ENCODE results near the gene TMEM131.

TMEM131 gene

GRCh38 chr2:97734061-97735051 lies 261.4 kb downstream of the TMEM131 start:
- DNase-seq, result no peak

GRCh38 chr2:97733341-97734035 lies 262.3 kb downstream of the TMEM131 start:
- no peak for DNase-seq

DNA sequence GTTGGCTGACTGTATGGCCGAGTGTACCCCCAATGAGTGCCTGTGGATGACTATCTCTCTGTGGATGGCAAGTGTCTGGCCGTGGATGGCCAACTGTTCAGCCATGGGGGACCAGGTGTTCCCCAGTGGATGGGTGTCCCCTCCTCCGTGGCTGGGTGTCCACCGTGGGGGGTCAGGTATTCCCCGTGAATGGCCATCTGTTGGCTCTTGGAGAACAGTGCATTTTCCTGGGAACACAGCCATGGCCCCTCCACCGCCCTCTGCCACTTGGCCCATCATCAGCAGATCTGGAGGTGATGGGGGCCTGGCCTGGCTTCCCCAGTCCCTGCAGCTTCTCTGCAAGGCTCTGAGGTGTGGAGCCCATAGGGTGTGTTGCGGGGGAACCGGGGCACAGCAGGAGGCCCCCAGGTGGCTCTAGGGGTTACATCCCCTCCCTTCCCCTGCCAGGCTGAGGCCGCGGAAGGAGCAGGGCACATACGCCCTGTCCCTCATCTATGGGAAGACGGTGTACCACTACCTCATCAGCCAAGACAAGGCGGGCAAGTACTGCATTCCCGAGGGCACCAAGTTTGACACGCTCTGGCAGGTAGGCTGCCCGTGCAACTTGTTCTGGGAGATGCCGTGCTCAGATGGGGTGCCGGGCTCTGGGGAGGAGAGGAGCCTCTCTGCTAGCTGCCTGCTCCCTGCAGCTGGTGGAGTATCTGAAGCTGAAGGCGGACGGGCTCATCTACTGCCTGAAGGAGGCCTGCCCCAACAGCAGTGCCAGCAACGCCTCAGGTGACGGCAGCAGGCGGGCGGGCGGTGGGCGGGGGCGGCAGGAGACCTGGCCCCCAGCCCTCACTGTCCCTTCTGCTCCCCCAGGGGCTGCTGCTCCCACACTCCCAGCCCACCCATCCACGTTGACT lies 263.1 kb downstream of the TMEM131 start:
- DNase-seq, result no peak

GRCh38 chr2:97731274-97732020 lies 264.3 kb downstream of the TMEM131 start:
- no peak for DNase-seq

DNA sequence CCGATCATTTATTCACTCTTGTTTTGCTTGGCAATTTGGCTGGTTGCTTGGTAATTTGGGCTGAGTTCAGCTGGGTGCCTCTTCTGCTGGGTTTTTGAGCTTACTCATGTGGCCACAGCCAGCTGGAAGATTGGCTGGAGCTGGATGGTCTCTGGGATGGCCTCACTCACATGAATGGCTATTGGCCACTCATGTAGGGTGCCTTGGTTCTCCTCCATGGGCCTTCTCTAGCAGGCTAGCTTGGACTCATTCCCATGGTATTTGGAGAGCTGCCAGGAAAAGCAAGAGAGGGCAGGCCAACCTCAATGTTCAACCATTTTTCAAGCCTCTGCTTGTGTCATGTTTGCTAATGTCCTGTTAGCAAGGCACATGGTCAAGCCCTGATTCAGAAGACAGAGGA lies 265.5 kb downstream of the TMEM131 start:
- no peak for DNase-seq

DNA sequence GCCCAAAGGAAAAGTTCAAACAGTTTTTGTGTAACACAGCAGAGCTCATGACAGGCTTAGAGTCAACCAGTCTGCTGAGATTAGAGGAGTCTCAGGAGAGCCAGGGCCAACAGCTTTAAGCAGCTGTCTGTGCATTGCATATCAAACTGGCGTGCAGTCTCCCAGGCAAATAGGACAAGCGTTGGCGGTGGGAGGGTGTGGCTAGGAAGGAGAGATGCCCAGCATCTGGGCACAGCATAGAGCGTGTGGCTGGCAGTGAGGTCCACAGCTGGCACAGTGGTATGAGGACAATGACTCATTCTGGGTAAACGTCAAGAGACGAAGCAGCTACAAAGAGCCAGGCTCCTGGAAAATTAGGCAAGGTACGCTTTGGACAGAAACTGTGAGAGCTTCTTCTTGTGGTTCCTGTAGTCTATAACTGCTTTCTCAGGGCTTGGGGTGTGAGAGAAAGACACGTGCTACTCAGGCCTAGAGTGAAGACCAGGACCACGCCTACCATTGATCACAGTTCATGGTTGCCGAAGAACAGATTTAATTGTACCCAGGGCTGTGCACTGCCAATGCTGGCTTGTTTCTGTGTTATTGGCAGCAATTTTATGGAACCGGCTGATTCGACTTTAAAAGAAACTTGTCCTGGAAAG lies 267.5 kb downstream of the TMEM131 start:
- DNase-seq, result peak; percentile 38

DNA sequence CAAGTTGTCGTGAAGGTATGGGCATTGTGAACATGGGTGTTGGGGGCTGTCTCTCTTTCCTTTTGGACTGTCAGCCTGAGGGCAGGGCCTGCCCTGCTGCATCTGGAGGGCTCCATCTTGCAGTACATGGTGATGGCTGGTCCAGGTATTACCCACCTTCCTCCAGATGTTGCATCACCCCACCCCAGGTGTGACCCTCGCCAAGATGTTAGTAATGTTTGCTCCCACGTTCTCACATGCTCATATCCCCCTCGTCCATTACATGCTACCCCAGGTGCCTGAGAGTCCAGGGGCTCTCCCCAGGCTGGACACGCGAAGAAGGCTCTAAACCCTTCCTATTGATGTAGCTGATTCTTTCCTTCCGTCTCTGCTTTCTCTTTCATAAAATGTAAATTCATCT lies 268.5 kb downstream of the TMEM131 start:
- no peak for DNase-seq

DNA sequence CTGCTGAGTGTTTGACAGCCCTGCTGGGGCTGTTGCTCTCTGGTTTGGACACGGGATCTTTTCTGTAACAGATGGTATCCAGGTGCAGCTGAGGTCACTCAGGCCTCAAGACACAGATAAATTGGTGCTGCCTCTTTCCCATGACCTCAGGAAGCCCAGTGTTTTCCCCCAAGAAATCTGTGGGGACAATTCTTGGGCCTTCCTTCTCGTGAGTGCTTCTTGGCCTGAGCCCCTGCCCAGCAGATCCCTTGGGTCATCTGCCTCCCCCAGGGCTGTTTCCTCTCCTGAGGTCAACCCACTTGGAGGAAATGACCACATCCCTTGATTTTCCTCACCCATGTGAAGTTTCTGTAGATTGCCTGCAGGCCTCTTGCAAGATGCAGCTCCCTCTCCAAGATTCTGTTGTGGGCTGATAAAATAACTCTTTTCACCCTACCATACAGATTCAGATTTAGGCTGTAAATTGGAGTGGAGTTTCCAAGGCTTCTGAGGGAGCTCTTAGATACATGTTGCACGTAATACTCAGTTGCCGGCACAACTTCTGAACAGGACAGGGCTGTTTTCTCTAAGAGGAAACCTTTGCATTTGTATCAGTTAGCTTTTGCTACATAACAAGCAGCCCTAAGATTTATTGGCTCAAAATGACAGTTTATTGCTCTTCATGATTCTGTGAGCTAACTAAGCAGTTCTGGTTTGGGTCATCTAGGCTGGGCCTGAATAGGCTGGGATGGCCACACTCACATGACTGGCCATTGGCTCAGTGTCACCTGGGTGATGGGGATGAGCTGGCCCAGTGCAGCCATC lies 269.3 kb downstream of the TMEM131 start:
- no peak for DNase-seq

DNA sequence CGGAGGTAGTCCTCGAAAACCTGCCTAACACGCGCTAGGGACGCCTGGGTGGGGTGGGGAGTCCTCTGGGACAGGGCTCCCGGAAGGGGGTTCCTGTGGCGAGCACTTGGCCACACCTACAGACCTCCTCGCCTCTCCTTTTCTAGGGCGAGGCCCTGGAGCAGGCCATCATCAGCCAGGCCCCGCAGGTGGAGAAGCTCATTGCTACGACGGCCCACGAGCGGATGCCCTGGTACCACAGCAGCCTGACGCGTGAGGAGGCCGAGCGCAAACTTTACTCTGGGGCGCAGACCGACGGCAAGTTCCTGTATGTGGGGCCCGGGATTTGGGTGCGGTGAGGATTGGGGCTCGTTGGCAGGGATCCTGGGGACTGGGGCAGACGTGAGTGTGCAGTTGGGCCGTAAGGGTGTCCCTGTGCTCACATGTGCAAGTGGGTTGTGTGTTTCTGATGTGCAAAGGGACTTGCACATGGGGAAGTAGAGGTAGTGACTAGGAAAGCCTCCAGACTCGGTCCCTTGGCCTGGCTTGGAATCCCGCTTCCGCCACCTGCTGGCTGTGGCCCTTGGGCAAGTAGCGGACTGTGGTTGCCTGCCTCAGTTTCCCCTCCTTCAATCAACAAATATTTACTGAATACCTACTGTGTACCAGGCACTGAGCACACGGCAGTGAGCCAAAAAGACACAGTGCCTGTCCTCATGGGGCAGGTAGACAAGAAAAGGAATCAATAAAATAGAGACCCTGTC lies 270.6 kb downstream of the TMEM131 start:
- DNase-seq, result no peak

- DNase-seq, result no peak
Observed at GRCh38 chr2:97724501-97724900, 271.2 kb downstream of the TMEM131 start.

- no peak for DNase-seq
Observed at GRCh38 chr2:97724073-97724410, 271.7 kb downstream of the TMEM131 start.

DNA sequence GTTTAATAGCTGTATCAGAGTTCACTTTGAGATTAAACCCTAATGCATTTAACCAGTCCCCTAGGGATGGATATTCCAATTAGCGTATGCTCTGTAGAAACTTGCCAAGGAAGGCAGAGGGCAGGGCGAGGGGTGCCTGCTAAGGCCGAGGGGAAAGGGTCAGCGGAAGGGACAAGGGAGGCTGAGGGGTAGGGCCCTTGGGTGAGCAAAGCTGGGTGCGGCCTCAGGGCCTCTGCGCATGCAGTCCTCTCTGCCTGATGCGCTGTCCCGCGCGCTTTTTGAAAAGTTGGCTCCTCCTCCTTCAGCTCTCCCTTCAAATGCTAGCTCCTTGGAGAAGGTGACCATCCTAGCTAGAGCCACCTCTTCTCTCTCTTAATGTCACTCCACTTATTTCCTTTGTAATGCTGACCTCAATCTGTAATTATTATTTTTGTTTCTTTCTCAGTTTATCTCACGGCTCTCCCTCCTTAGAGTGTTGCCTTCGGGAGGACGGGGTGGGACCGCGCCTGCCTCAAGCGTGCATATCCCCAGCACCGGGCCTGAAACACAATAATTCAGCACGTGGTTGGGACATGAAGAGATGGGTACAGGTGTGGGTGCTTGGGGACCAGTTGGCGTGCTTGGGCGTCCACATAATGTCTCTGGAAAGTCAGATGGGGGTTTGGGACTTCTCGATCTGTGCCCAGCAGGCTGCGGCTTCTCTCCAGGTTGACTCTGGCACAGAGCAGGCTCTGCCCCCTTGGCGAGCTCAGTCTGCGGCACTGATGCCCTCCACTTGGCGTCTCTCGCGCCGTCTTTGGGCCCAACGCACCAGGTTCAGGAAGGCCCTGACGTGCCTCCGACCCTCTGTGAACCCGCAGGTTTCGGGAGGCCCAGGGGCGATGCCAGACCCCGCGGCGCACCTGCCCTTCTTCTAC lies 272.3 kb downstream of the TMEM131 start:
- no peak for DNase-seq

- DNase-seq, result no peak
Observed at GRCh38 chr2:97722227-97722626, 273.5 kb downstream of the TMEM131 start.

DNA sequence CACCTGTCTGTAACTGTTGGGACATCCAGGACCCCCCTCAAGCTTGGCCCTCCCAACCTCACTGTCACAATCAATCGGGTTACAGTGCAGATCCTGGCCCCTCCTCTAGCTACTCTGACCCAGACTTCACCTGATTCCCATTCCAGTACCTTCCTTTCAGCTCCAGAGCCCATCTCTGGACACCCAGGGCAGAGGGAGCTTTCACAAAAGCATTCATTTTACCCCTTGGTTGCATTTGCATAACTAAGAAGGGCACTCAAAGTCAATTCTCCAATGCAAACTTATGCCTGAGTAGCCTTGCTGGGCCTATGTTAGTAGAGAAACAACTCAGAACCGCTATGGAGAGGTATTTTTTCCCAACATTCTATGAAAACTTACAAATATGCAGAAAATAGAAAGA lies 275.0 kb downstream of the TMEM131 start:
- no peak for DNase-seq

DNA sequence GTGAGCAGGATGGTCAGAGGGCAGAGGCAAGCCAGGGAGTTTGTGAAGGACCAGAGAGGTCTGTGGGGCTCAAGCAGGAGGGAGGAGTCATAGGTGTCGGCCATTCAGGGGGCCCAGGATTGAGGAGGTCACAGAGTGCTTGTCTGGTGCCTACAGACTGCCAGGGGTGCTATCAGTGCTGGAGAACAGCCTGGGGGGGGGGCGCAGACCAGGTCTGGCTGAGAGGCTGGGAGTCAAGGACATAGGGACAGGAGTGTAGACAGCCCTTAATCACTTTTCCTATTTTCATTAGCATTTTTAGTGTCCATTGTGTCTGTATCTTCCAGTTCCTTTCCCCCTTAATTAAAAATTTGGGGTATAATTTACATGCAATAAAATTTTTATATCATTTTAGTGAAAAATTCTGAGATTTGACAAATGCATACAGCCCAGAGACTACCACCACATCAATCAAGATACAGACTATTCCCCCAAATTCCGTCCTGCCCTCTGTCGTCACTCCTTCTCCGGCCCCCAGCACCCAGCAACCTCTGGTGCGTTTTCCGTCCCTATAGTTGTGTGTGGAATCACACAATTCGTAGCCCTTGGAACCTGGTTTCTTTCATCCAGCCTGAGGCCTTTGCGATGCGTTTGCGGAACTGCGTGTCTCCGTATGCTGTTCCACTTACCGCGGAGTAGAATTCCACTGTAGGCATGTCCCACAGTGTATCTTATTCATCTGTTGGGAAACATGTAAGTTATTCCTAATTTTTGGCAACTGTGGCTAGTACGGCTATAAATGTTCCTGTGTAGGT lies 276.2 kb downstream of the TMEM131 start:
- DNase-seq, result no peak

- DNase-seq, result peak; percentile 18
Observed at GRCh38 chr2:97718942-97719341, 276.8 kb downstream of the TMEM131 start.

DNA sequence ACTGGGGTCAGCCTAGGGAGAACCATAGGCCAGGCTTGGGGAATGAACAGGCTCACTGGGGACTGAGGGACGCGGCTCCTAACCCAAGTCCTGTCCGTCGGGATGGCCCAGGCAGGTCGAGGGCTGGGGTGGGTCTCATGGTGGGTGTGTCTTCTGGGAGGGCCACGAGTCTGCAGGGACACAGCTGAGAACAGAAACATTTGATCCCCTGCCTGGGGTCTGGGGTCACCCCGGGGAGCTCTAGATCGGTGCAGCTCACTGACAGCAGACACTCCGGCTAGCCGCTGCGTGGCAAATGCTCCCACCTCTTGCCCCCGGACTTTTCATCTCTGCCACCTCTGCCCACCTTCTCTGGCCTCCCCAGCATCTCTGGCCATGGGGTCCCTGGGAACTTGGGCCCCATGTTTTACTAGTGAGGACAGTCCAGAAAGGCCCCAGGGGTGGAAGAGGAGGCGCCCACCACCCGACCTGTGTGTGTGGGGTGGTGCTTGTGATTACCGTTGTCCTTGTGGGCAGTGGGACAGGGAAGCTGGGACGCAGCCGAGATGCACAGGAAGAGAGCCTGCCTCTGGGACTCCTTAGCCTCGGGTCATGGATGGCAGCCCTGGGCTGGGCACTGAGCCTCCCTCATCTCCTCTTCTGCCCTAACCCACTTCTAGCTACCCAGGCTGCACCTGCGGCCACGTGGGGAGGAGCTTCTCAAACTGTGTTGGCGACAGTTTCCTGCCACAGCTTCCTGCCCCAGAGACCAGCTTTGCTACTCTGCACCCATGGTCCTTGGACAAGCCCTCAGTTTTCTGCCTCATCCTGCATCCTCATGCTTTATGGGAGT lies 277.5 kb downstream of the TMEM131 start:
- DNase-seq, result peak; percentile 81

Measured in CD4-positive, alpha-beta T cell treated with Interleukin-4 for 4 hours (primary cell).